HG03575 (cell line): ENCODE data around the gene NT5DC1.
A peak's percentile ranks its signal among the peaks of the same experiment; 100 is the strongest.

Source experiments
- ATAC-seq: cut with Tn5 transposase; IDR thresholded peaks from one replicate; pipeline ENCODE4 v1.9.1; 2021; ENCODE audit not compliant: unreplicated experiment, insufficient number of reproducible peaks, low FRiP score; ENCODE audit errors: extremely low read depth

The NT5DC1 gene

GRCh38 chr6:116100419-116101301 lies at the start of gene NT5DC1:
NT5DC1 (plus strand) TSS chr6:116100853; CDS start chr6:116100931, 78 bp downstream.
- ATAC-seq: peak; percentile 47

- no peak for ATAC-seq
Measured at GRCh38 chr6:116051244-116051643, 49.4 kb upstream of the NT5DC1 start.

- ATAC-seq: no peak
Measured at GRCh38 chr6:116055513-116055912, 45.1 kb upstream of the NT5DC1 start.

- no peak for ATAC-seq
Measured at GRCh38 chr6:116057766-116058165, 42.9 kb upstream of the NT5DC1 start.

- ATAC-seq: no peak
Measured at GRCh38 chr6:116059713-116060571, 40.7 kb upstream of the NT5DC1 start.

- no peak for ATAC-seq
Measured at GRCh38 chr6:116060572-116061283, 39.9 kb upstream of the NT5DC1 start, which contains the start of gene FRK. FRK (minus strand) TSS chr6:116060891; CDS start chr6:116060311, 580 bp downstream.

- no peak for ATAC-seq
Measured at GRCh38 chr6:116062496-116062895, 38.2 kb upstream of the NT5DC1 start.

- no peak for ATAC-seq
Measured at GRCh38 chr6:116064666-116065065, 36.0 kb upstream of the NT5DC1 start.

GRCh38 chr6:116066789-116067188 lies 33.9 kb upstream of the NT5DC1 start:
- no peak for ATAC-seq

GRCh38 chr6:116070101-116070500 lies 30.6 kb upstream of the NT5DC1 start:
- no peak for ATAC-seq

GRCh38 chr6:116070616-116071389 lies 29.9 kb upstream of the NT5DC1 start:
- no peak for ATAC-seq

- ATAC-seq: no peak
Measured at GRCh38 chr6:116072368-116072767, 28.3 kb upstream of the NT5DC1 start.

GRCh38 chr6:116073765-116074440 lies 26.8 kb upstream of the NT5DC1 start:
- ATAC-seq: no peak

- no peak for ATAC-seq
Measured at GRCh38 chr6:116074732-116075390, 25.8 kb upstream of the NT5DC1 start.

- no peak for ATAC-seq
Measured at GRCh38 chr6:116078522-116078921, 22.1 kb upstream of the NT5DC1 start.

- no peak for ATAC-seq
Measured at GRCh38 chr6:116078945-116079344, 21.7 kb upstream of the NT5DC1 start.

- ATAC-seq: no peak
Measured at GRCh38 chr6:116083052-116083451, 17.6 kb upstream of the NT5DC1 start.
